Measurements from ENCODE around the gene WDR64. TPM values are rescaled to one million over a fixed set of nuclear protein-coding genes. Genes with fewer than 3 reads are reported as not detected.
"Not testable (repeated sequence)": the region's sequence is repeated elsewhere in the genome, so short reads cannot be mapped to it uniquely, and the experiment has no call there.

WDR64 gene
- total RNA-seq, 1 experiment from 2014 or later = not detected

DNA sequence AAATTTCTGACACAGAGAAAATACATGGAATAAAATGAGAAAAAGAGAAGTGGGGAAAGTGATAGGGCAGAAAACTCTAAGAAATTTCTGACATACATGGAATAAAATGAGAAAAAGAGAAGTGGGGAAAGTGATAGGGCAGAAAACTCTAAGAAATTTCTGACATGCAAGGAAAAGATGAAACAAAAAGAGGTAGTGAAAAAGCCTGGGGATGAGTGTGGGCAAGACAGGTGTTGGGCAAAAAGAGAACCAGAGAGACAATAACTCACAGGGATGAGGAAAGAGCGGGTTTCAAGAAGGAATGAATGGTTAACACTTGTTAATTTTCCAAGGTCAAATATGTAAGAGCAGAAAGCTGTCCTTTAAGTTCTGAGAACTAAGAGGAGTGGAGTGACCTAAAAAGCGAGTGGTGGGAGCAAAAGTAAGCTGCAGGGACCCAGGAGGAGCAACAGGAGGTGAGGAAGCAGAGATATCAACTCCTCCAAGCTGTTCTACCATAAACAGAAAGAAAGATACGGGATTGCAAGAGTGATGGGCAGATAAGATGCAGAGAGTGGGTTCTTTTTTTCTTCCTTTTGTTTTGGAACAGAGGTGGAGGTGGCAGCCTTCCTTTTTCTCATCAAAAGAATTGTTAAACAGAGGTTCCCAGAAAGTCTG is 166.0 kb downstream of the WDR64 start:
- H3K4me3 ChIP-seq (ENCODE audit: insufficient read depth, low read depth, low read length) = no peak overlapping the region
- no peaks in the 10 kb centered on the region for H3K27me3 ChIP-seq (ENCODE audit: control insufficient read depth, insufficient read depth, low read length)
- H3K36me3 ChIP-seq (replicated peaks; ENCODE audit: control insufficient read depth, insufficient read depth, low read length) = no peaks in the 10 kb centered on the region
- no peak for DNase-seq

DNA sequence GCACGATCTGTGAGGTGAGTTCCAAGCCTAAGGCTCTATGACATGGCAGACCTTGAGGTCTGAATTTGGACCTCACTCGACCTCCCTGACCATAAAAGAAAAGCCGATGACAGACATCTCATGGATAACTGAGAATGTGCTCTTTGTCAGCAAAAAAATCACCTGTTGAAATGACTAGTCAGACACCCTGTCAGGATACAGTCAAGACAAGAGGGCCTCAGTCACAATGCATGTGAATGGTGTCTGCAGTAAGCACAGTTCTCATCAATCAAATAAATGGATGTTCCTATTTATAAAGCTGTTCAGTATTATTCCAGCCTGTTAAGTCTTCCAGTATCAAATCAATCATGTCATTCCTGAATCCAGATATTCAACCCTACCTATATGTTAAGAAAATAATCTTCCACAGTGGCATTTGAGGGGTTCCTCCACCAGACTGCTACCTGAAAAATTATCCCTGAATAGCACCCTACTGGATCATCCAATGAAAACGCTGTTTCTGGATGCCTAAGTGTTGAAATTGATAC is 167.3 kb downstream of the WDR64 start:
- no peak for DNase-seq
- H3K36me3 ChIP-seq (replicated peaks; ENCODE audit: control insufficient read depth, insufficient read depth, low read length) = no peaks in the 10 kb centered on the region

DNA sequence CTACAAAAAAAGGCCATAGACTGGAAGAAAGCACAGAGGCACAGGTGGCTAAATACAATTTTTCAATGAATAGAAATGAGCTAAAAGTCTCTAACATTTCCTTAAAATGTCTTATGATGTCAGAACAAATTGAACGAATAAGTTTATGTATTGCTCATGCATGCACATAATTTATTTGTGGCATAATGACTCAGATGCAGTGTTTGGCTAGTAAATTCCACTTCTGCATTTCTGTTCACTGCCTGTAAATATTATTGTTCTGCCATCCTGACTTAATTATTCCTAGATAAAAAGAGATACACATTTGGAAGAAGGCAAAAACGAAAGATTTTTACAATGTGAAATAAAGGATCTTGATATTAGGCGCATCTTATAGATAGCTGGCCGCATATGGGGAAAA is 169.3 kb downstream of the WDR64 start:
- H3K36me3 ChIP-seq (replicated peaks; ENCODE audit: control insufficient read depth, insufficient read depth, low read length) = no peaks in the 10 kb centered on the region
- no peak for DNase-seq
- H3K4me3 ChIP-seq (ENCODE audit: insufficient read depth, low read depth, low read length) = no peak overlapping the region
- no peaks in the 10 kb centered on the region for H3K27me3 ChIP-seq (ENCODE audit: control insufficient read depth, insufficient read depth, low read length)

More for the DNA sequence above, 167.3 kb downstream of the WDR64 start:
- Histone ChIP-seq H3K4me3 (ENCODE audit: insufficient read depth, low read depth, low read length) (no peak overlapping the region), H3K27me3 (ENCODE audit: control insufficient read depth, insufficient read depth, low read length) (no peaks in the 10 kb centered on the region)

DNA sequence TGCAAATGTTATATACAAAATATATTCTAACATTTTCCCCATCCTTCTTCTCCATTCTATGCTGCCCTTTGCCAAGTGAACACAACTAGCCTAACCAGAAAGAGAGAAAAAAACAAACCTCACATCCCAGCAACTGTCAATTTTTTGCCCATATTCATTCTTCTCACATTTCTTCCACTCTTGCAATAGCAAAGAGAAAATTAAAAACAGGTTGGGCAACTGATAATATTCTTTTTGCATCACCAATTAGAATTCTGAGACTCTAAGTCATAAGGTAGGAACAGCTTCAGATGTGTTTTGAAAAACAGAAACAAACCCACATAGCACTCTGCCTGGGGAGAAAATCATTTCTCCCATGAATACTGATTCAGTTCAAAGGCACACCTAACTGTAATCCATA is 170.8 kb downstream of the WDR64 start:
- no peaks in the 10 kb centered on the region for H3K27me3 ChIP-seq (ENCODE audit: control insufficient read depth, insufficient read depth, low read length)
- DNase-seq = no peak
- H3K36me3 ChIP-seq (replicated peaks; ENCODE audit: control insufficient read depth, insufficient read depth, low read length) = no peaks in the 10 kb centered on the region
- no peak overlapping the region for H3K4me3 ChIP-seq (ENCODE audit: insufficient read depth, low read depth, low read length)

DNA sequence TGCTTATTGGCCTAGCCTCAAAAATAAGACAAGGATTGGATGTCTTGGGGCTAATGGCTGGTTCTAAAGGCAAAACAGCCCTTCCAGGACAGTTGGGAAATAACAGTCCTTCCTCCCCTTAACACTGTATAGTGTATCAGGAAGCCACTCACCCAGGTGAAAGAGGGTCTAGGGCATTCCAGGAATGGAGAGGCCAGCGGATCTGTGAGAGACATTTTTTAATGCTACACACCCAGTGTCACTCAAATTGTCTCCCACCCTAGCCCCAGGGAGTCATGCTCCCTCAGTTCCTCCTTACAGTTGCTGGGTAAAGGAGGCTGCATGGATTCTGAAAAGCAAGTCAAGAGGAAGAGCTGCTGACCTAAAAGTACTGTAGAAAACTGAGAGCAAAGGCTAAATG is 171.8 kb downstream of the WDR64 start:
- no peaks in the 10 kb centered on the region for H3K36me3 ChIP-seq (replicated peaks; ENCODE audit: control insufficient read depth, insufficient read depth, low read length)
- no peak overlapping the region for H3K4me3 ChIP-seq (ENCODE audit: insufficient read depth, low read depth, low read length)
- no peaks in the 10 kb centered on the region for H3K27me3 ChIP-seq (ENCODE audit: control insufficient read depth, insufficient read depth, low read length)
- no peak for DNase-seq

DNA sequence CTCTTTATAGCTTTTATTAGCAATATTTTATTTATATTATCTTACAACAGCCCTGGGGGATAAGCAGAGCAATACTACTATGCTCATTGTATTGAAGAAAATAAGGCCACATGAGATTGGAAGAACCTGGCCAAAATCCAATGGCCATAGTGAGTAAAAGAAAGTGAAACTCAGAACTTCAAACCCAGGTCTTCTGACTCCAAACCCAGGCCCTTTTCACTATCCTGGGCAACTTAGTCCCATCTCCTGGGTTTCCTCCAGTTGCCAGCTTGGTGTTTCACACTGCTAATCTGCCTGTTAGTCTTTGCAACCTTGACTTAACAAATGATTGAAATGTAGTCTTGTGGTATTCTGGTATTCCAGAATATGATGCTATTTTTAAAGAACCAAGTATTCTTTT is 173.5 kb downstream of the WDR64 start:
- DNase-seq = no peak
- no peaks in the 10 kb centered on the region for H3K36me3 ChIP-seq (replicated peaks; ENCODE audit: control insufficient read depth, insufficient read depth, low read length)
- no peak overlapping the region for H3K4me3 ChIP-seq (ENCODE audit: insufficient read depth, low read depth, low read length)
- no peaks in the 10 kb centered on the region for H3K27me3 ChIP-seq (ENCODE audit: control insufficient read depth, insufficient read depth, low read length)

DNA sequence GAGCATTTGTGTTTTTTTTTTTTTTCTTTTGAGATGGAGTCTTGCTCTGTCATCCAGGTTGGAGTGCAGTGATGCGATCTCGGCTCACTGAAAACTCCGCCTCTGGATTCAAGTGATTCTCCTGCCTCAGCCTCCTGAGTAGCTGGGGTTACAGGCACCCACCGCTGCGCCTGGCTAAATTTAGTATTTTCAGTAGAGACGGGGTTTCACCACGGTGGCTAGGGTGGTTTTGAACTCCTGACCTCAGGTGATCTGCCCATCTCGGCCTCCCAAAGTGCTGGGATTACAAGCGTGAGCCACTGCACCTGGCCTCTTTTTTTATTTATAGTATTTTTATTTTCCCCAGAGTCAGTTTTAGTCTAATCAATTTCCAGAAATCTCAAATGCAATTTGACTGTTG is 174.5 kb downstream of the WDR64 start:
- not testable (repeated sequence) for H3K36me3 ChIP-seq (replicated peaks; ENCODE audit: control insufficient read depth, insufficient read depth, low read length); H3K4me3 ChIP-seq (ENCODE audit: insufficient read depth, low read depth, low read length); H3K27me3 ChIP-seq (ENCODE audit: control insufficient read depth, insufficient read depth, low read length); DNase-seq

DNA sequence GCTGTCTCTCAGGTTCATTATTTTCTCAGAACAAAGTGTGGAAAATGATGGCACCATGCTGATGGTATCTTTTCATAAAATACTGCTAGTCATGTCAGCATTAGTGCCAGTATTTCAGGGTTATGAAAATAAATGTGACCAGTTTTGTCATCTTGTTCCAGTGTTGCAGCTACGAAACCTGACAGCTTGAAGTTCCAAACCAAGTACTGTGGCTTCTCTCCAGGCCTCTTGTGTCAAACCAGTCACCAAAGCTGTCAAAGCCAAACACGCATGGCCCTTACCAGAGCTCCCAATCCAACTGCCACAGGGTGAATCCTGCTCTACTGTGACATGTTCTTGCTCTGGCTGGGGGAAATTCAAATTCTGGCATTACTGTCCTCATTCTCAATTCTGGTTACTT is 175.2 kb downstream of the WDR64 start:
- Histone ChIP-seq H3K4me3 (ENCODE audit: insufficient read depth, low read depth, low read length) (no peak overlapping the region), H3K27me3 (ENCODE audit: control insufficient read depth, insufficient read depth, low read length) (no peaks in the 10 kb centered on the region), H3K36me3 (replicated peaks; ENCODE audit: control insufficient read depth, insufficient read depth, low read length) (no peaks in the 10 kb centered on the region)
- no peak for DNase-seq

DNA sequence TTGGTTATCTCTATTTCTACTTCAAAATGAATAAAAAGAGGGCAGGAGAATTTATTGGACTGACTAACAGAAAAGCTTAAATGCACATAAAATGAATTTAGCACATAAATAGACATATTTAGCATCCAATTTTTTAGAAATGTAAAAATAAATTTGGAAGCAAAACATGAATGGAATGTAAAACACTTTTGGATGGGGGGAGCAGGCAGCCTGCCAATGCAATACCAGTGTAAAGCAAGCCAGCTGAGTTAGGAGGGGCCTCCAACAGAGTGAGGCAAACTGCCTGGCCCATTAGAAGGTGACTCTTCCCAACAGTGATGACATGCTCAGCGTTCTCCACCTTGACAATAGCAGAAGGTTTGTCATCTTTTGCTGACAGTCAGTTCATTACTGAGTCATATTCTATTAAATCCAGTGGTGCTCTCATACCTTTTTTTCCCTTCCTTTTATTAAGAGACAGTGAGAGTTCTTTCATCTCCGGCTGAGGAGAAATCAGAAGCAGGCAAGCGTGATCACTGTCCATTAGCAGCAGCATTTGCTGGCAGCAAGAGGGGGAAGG is 176.5 kb downstream of the WDR64 start:
- H3K36me3 ChIP-seq (replicated peaks; ENCODE audit: control insufficient read depth, insufficient read depth, low read length) = no peaks in the 10 kb centered on the region
- DNase-seq = no peak
- H3K27me3 ChIP-seq (ENCODE audit: control insufficient read depth, insufficient read depth, low read length) = no peaks in the 10 kb centered on the region
- no peak overlapping the region for H3K4me3 ChIP-seq (ENCODE audit: insufficient read depth, low read depth, low read length)

DNA sequence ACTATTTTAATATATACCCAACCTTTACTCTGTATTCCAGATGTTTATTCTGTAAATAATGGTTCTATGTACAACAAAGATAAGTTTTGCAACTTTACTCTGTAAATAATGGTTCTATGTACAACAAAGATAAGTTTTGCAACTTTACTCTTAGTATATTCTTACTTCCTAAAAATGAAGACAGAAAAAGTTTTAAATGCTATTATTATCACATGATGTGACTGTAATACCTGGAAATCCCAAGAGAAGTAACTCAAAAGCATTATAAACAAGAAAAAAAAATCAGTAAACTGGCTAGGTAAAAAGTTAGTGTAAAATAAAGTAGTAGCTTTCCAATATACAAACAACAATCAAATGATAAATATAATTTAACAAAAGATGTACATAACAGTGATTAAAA is 177.4 kb downstream of the WDR64 start:
- no peaks in the 10 kb centered on the region for H3K36me3 ChIP-seq (replicated peaks; ENCODE audit: control insufficient read depth, insufficient read depth, low read length)
- no peaks in the 10 kb centered on the region for H3K27me3 ChIP-seq (ENCODE audit: control insufficient read depth, insufficient read depth, low read length)
- H3K4me3 ChIP-seq (ENCODE audit: insufficient read depth, low read depth, low read length) = no peak overlapping the region
- DNase-seq = no peak

DNA sequence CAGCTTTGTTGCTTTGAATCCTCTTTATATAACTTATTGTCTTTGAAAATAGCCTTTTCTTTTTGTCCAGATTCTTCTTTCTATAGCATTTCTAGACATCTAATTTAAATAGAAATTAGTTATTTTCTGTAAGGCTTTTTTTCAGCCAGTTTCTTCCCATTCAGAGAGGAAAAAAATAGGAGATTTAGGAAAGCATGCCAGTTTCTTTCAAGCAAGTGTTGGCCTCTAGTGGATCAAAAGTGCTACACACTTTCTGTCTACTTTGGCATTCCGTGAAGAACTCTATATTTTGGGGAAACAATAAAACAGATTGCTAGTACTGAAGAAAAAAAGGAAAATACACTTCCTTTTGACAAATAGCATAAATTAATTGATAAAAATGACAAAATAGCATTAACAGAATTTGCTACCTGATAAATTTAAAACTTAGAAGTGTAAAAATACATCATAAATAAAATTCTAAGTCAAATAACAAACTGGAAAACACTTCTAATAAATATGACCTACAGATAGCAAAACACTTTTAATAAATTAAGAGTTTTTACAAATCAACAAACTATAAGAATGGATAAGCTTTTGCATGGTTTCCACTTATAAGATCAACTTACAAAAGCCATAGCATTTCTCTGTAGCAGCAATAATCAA is 182.8 kb downstream of the WDR64 start:
- no peaks in the 10 kb centered on the region for H3K27me3 ChIP-seq (ENCODE audit: control insufficient read depth, insufficient read depth, low read length)
- no peak overlapping the region for H3K4me3 ChIP-seq (ENCODE audit: insufficient read depth, low read depth, low read length)
- H3K36me3 ChIP-seq (replicated peaks; ENCODE audit: control insufficient read depth, insufficient read depth, low read length) = no peaks in the 10 kb centered on the region
- DNase-seq = no peak

DNA sequence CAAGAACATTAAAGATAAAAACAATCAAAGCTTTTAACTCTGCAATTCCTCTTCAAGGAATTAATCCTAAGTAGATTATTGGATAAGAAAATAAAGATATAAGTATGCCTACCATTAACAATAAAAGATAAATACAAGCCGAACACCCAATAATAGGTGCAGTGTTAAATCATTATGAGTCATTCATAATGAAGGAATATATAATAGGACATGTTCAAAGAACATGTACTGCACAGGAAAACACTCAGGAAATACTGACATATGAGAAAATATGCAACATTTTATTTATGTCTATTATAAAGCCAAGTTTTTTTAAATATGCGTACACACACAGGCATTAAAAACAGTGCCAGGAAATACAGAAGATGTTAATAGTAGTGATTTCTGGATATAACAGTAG is 184.9 kb downstream of the WDR64 start:
- no peak for DNase-seq
- H3K36me3 ChIP-seq (replicated peaks; ENCODE audit: control insufficient read depth, insufficient read depth, low read length) = no peaks in the 10 kb centered on the region
- no peak overlapping the region for H3K4me3 ChIP-seq (ENCODE audit: insufficient read depth, low read depth, low read length)

DNA sequence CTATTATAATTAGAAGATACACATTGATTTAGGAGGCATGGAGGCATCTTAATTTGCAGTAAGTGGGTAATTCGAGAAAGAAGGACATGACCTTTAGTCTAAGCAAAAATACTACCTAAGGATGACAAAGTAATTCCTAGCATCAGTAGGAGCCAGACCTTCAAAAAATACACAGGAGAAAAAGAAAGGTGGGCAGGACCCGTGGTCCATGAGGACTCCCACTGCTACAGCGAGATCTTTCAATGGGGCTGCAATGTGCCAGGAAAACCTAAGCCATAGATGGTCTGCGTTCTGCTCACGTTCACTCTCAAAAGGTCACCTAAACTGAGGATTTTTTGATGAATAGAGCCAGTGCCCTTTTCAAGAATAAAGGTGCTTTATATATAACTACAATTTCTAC is 185.3 kb downstream of the WDR64 start:
- Histone ChIP-seq H3K27me3 (ENCODE audit: control insufficient read depth, insufficient read depth, low read length) (no peaks in the 10 kb centered on the region), H3K4me3 (ENCODE audit: insufficient read depth, low read depth, low read length) (no peak overlapping the region), H3K36me3 (replicated peaks; ENCODE audit: control insufficient read depth, insufficient read depth, low read length) (no peaks in the 10 kb centered on the region)
- no peak for DNase-seq

More for the DNA sequence above, 184.9 kb downstream of the WDR64 start:
- H3K27me3 ChIP-seq (ENCODE audit: control insufficient read depth, insufficient read depth, low read length) = no peaks in the 10 kb centered on the region

DNA sequence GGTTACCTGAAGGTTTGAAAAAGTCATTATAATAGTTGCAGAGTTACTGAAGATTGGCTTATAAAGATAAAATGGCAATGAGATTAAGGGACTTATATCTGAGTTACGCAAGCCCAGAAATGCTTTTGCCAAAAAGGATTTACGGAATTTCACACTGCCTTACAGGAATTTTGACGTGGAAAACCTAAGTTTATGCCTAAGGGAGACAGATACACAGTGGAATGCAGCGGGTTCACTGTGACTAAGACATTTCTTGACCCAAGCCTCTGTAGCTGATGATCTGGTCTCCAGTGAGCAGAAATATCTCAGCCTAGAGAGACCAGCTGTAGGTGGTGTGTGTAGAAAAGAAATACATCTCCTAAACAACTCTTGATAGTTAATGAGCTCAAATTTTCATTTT is 185.8 kb downstream of the WDR64 start:
- Histone ChIP-seq H3K27me3 (ENCODE audit: control insufficient read depth, insufficient read depth, low read length) (no peaks in the 10 kb centered on the region), H3K4me3 (ENCODE audit: insufficient read depth, low read depth, low read length) (no peak overlapping the region), H3K36me3 (replicated peaks; ENCODE audit: control insufficient read depth, insufficient read depth, low read length) (no peaks in the 10 kb centered on the region)
- DNase-seq = no peak

DNA sequence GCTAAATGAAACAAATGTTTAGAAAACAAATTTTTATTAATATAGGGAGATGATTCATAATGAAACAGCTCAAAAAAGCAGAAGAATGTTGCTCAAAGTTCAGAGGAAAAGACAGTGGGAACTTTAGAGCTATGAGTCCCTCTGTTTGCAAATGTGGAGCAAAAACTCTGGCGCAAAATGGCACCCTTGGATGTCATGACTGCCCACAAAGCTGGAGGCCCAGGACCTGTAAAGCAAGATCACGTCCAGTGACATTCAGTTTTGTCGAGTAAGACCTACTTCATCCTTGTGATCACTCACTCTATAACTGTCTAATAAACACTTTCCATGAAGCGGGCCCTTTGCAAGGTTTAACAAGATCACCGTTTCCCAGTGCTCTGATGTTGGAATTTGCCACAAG is 186.8 kb downstream of the WDR64 start:
- no peak for DNase-seq
- Histone ChIP-seq H3K27me3 (ENCODE audit: control insufficient read depth, insufficient read depth, low read length) (no peaks in the 10 kb centered on the region), H3K4me3 (ENCODE audit: insufficient read depth, low read depth, low read length) (no peak overlapping the region), H3K36me3 (replicated peaks; ENCODE audit: control insufficient read depth, insufficient read depth, low read length) (no peaks in the 10 kb centered on the region)

All from H7 (cell line).